Stomach (tissue), 4 donors: ENCODE results near the gene PCSK2.

Source experiments
- EP300 ChIP-seq: sonication (generic); formaldehyde crosslinking; IDR thresholded peaks from one replicate; pipeline ENCODE4 v1.6.1; 2017; ENCODE audit warnings: antibody characterized with exemption
- POLR2A ChIP-seq, 4 donors: fragments of 450-650 bp; IDR thresholded peaks; one replicate each; pipeline ENCODE4 v1.6.1; 2016; ENCODE audit warnings: antibody characterized with exemption in 4 of 4, control low read depth in 2 of 4, mild to moderate bottlenecking in 1 of 4, moderate library complexity in 1 of 4
- POLR2AphosphoS5 ChIP-seq, 3 donors: sonication (generic); formaldehyde crosslinking; IDR thresholded peaks; one replicate each; pipeline ENCODE4 v1.6.1; 2016; ENCODE audit warnings: antibody characterized with exemption in 3 of 3
- TF ChIP-seq, protein P1 (sequence below), 7 experiments: fragments of 450-650 bp in 4 of 7; fragments of 200-600 bp in 3 of 7; sonication (generic) in 3 of 7; IDR thresholded peaks; one replicate each; pipeline ENCODE4 v1.5.1; 2016 to 2019; ENCODE audit warnings: antibody characterized with exemption in 7 of 7, control low read depth in 2 of 7, mild to moderate bottlenecking in 1 of 7

DNA sequence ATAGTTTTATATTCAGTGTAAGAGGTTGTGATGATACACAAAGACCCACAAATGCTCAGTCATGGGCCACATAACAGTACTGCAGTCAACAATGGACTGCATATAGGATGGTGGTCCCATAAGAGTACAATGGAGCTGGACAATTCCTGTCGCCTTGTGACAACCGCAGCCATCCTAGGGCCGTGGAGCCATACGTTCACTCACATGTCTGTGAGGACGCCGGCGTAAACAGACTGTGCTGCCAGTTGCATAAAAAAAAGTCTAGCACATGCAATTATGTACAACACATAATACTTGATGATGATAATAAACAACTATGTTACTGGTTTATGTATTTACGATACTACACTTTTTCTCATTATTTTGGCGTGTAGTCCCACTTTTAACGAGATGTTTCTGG lies 273.4 kb downstream of the PCSK2 start:
- TF ChIP-seq, protein P1, sequence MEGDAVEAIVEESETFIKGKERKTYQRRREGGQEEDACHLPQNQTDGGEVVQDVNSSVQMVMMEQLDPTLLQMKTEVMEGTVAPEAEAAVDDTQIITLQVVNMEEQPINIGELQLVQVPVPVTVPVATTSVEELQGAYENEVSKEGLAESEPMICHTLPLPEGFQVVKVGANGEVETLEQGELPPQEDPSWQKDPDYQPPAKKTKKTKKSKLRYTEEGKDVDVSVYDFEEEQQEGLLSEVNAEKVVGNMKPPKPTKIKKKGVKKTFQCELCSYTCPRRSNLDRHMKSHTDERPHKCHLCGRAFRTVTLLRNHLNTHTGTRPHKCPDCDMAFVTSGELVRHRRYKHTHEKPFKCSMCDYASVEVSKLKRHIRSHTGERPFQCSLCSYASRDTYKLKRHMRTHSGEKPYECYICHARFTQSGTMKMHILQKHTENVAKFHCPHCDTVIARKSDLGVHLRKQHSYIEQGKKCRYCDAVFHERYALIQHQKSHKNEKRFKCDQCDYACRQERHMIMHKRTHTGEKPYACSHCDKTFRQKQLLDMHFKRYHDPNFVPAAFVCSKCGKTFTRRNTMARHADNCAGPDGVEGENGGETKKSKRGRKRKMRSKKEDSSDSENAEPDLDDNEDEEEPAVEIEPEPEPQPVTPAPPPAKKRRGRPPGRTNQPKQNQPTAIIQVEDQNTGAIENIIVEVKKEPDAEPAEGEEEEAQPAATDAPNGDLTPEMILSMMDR (IDR thresholded peaks at IDR 0.05) = no peak
- TF ChIP-seq POLR2A (IDR thresholded peaks at IDR 0.05) (no peak), POLR2AphosphoS5 (IDR thresholded peaks at IDR 0.05) (no peak), EP300 (no peak)
